Stomach smooth muscle (tissue), 2 donors: Measurements from ENCODE around the gene DNAJB6.

ENCODE experiments used
- H3K27ac ChIP-seq: one replicate; pipeline ENCODE4 v1.7.0; 2013; ENCODE audit warnings: mild to moderate bottlenecking, low read length, inconsistent platforms
- H3K27me3 ChIP-seq, 2 donors: one replicate each; pipeline ENCODE4 v1.7.0; 2013; ENCODE audit warnings: low read length in 2 of 2; ENCODE audit not compliant: insufficient read depth in 2 of 2, control insufficient read depth in 1 of 2
- H3K36me3 ChIP-seq, 2 donors: one replicate each; pipeline ENCODE4 v1.7.0; 2013; ENCODE audit warnings: low read length in 2 of 2; ENCODE audit not compliant: control insufficient read depth in 2 of 2, insufficient read depth in 2 of 2
- H3K4me1 ChIP-seq: one replicate; pipeline ENCODE4 v1.7.0; 2013; ENCODE audit warnings: low read length; ENCODE audit not compliant: control insufficient read depth, insufficient read depth
- H3K4me3 ChIP-seq, 2 donors: one replicate each; pipeline ENCODE4 v1.7.0; 2013; ENCODE audit warnings: low read length in 2 of 2
- H3K9ac ChIP-seq, 2 donors: one replicate each; pipeline ENCODE4 v1.7.0; 2013; ENCODE audit warnings: low read length in 2 of 2, mild to moderate bottlenecking in 1 of 2
- H3K9me3 ChIP-seq, 2 donors: one replicate each; pipeline ENCODE4 v1.7.0; 2013; ENCODE audit warnings: low read length in 2 of 2; ENCODE audit not compliant: control insufficient read depth in 2 of 2
- donor health status: healthy.
- donor health status: Pancreatic carcinoma.

The DNAJB6 gene

DNA sequence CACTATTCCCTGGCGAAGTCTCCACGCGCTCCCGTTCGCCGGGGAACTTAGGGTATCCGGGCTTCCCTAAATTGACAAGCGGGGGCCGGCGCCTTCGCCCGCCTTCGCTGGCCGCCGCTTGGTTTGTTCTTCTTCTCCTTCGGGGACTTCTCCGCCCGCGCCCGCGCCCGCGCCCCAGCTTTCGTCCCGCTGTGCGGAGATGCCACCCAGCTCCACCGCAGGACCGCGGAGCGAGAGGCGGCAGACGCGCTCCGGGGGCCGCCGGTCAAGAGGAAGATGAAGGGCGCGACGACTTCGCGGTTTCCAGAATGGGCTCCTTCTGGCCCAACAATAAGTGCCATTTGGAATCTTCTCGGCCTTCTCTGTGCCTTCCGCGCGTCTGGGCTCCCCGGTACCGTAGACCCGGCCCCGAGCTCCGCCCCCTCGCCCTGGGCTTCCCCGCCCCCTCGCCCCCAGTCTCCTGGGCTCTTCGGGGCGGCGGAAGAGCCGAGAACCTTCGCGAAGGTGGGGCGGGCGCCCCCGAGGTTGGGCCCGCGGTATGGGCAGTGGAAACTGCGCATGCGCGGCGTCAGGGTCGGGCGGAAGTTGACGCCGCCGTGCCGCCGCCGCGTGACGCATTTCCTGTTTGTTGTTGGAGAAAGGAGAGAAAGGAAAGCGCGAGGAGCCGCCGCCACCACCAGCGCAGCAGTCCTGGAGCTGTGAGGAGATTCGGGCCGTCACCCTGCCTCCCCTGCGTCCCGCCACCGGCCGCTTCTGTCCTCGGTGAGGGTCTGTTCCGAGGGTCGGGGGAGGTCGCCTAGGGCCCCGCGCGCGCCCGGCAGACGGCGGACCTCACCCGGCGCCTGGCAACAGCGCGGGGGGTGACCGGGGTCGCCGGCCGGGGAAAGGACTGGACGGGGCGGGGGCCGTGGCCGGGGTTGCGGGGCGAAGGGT lies at the start of gene DNAJB6:
Gene DNAJB6, plus strand, starts transcription at position 622 of the 933 bp plus-strand sequence. CDS start 21,569 bp downstream, outside the sequence.
- Histone ChIP-seq H3K4me3 (peak within 1 kb of the TSS; percentile 75 to 86), H3K27me3 (no peaks in the 10 kb centered on the region), H3K9ac (peak within 1 kb of the TSS; percentile 67 to 72), H3K4me1 (peaks cover 26% of the 10 kb centered on the region), H3K9me3 (no peaks in the 10 kb centered on the region), H3K36me3 (no peaks in the 10 kb centered on the region), H3K27ac (peak within 1 kb of the TSS; percentile 89)

GRCh38 chr7:157291404-157292080 lies 45.3 kb upstream of the DNAJB6 start:
- H3K27ac ChIP-seq, result no peak overlapping the region
- no peaks in the 10 kb centered on the region for H3K36me3 ChIP-seq
- H3K27me3 ChIP-seq, result peaks cover 0 to 3% of the 10 kb centered on the region in 2 donors
- no peak overlapping the region for H3K9ac ChIP-seq
- no peak overlapping the region for H3K4me3 ChIP-seq
- H3K4me1 ChIP-seq, result no peaks in the 10 kb centered on the region
- H3K9me3 ChIP-seq, result no peaks in the 10 kb centered on the region

DNA sequence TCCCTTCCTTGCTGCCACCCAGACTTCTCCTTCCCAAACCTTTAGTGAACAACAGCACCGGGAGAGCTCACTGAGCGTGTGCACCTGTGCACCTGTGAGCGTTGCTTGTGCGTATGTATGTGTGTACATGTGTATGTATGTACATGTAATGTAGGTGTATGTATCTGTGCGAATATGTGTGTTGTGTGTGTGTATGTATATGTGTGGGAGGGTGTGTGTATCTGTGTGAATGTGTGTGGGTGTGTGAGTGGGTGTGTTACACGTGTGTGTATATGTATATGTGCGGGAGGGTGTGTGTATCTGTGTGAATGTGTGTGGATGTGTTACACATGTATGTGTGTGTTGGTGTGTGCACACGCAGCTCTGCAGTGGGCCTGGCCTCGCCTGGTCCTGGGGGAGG lies 44.5 kb upstream of the DNAJB6 start:
- Histone ChIP-seq H3K4me1 (no peaks in the 10 kb centered on the region), H3K36me3 (no peaks in the 10 kb centered on the region), H3K9ac (no peak overlapping the region), H3K4me3 (no peak overlapping the region), H3K9me3 (no peaks in the 10 kb centered on the region), H3K27ac (no peak overlapping the region), H3K27me3 (peaks cover 0 to 3% of the 10 kb centered on the region in 2 donors)

GRCh38 chr7:157292770-157293412 lies 43.9 kb upstream of the DNAJB6 start:
- Histone ChIP-seq H3K27ac (no peak overlapping the region), H3K4me1 (no peaks in the 10 kb centered on the region)

DNA sequence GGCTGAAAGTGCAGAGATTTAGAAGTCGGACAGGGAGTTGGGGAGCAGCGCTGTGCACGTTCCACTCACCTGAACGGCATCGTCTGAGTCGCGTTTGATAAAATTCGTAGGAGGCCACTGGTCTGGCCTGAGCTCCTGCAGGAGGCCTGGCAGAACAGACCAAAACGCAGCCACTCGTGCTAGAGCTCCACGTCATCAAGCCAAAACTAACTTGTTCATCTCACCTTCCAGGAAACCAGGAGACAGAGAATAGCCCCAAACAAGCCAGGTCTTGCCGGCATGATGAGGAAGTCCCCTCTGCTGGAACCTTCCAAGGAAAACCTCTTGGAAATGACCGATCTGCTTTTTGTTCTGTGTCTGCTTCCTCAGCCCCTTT lies 43.4 kb upstream of the DNAJB6 start:
- no peaks in the 10 kb centered on the region for H3K36me3 ChIP-seq
- H3K4me1 ChIP-seq, result no peaks in the 10 kb centered on the region
- H3K9ac ChIP-seq, result no peak overlapping the region
- H3K27me3 ChIP-seq, result peaks cover 0 to 3% of the 10 kb centered on the region in 2 donors
- H3K9me3 ChIP-seq, result no peaks in the 10 kb centered on the region
- H3K27ac ChIP-seq, result no peak overlapping the region
- no peak overlapping the region for H3K4me3 ChIP-seq

More at GRCh38 chr7:157292770-157293412, 43.9 kb upstream of the DNAJB6 start:
- Histone ChIP-seq H3K4me3 (no peak overlapping the region), H3K9ac (no peak overlapping the region), H3K36me3 (no peaks in the 10 kb centered on the region), H3K9me3 (no peaks in the 10 kb centered on the region), H3K27me3 (peaks cover 0 to 3% of the 10 kb centered on the region in 2 donors)

DNA sequence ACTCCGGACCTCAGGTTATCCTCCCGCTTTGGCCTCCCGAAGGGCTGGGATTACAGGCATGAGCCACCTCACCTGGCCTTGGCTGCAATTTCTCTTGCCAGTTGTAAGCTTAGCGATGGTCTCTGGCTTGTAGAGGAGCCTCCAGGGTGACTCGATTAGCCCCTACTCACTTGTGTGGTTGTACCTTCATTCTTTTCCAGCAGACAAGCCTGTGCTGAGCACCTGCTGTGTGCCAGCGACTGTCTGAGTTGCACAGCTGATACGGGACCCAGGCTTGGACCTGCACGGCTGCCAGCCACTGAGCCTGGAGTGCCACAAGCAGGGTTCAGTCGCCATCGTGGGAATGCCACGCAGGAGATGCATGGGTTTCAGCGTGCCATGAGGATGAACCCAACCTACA lies 42.0 kb upstream of the DNAJB6 start:
- Histone ChIP-seq H3K27ac (no peak overlapping the region), H3K9me3 (no peaks in the 10 kb centered on the region), H3K4me1 (no peaks in the 10 kb centered on the region), H3K4me3 (no peak overlapping the region), H3K27me3 (peaks cover 0 to 3% of the 10 kb centered on the region in 2 donors), H3K9ac (no peak overlapping the region), H3K36me3 (no peaks in the 10 kb centered on the region)

DNA sequence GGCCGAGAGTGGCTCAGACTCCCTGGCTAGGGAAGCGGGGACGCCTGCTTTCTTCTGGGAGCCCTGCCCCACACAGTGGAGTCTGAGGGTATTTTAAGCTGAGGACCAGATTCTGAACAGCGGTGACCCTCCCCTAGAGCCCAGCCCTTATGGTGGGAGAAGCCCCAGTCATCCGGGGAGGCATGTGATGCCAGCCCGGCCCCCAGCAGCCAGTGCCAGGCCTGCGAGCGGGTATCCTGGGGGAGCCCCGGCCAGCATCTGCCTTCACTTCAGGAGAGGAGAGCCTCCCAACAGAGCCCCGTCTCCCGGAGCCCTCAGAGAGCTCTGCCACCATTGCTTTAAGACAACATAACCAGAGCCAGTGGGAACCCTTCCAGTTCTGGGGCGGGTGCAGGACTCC lies 41.5 kb upstream of the DNAJB6 start:
- H3K27ac ChIP-seq, result no peak overlapping the region
- no peaks in the 10 kb centered on the region for H3K36me3 ChIP-seq
- H3K4me3 ChIP-seq, result no peak overlapping the region
- H3K4me1 ChIP-seq, result no peaks in the 10 kb centered on the region
- no peaks in the 10 kb centered on the region for H3K9me3 ChIP-seq
- peaks cover 3% of the 10 kb centered on the region in 2 donors for H3K27me3 ChIP-seq
- no peak overlapping the region for H3K9ac ChIP-seq

DNA sequence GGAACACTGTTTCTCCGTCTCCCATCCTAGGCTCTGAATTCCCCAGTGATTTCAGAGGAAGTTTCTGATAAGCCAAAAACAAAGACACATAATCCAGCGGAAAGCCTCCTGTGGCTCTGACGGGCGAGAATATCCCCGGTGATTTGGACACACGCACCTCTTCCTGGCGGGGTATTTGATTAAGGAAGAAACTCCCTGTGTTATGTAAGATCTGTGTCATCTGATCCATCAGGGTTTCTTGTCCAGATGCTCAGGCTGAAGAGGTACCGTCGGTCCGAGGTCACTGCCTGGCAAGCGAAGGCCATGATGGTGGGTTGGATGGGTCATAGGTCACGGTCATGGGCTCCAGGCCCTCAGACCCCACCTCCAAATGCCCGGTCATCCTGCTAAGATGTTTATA lies 39.6 kb upstream of the DNAJB6 start:
- H3K27me3 ChIP-seq, result peaks cover 3% of the 10 kb centered on the region in 2 donors
- H3K4me1 ChIP-seq, result no peaks in the 10 kb centered on the region
- H3K36me3 ChIP-seq, result no peaks in the 10 kb centered on the region
- no peaks in the 10 kb centered on the region for H3K9me3 ChIP-seq
- H3K9ac ChIP-seq, result no peak overlapping the region
- no peak overlapping the region for H3K4me3 ChIP-seq
- H3K27ac ChIP-seq, result no peak overlapping the region

- H3K36me3 ChIP-seq, result no peaks in the 10 kb centered on the region
- H3K4me1 ChIP-seq, result no peaks in the 10 kb centered on the region
- no peak overlapping the region for H3K4me3 ChIP-seq
- H3K27me3 ChIP-seq, result peaks cover 3% of the 10 kb centered on the region in 2 donors
- no peaks in the 10 kb centered on the region for H3K9me3 ChIP-seq
- H3K27ac ChIP-seq, result no peak overlapping the region
- no peak overlapping the region for H3K9ac ChIP-seq
These were observed 37.5 kb upstream of the DNAJB6 start for GRCh38 chr7:157299317-157299612.

DNA sequence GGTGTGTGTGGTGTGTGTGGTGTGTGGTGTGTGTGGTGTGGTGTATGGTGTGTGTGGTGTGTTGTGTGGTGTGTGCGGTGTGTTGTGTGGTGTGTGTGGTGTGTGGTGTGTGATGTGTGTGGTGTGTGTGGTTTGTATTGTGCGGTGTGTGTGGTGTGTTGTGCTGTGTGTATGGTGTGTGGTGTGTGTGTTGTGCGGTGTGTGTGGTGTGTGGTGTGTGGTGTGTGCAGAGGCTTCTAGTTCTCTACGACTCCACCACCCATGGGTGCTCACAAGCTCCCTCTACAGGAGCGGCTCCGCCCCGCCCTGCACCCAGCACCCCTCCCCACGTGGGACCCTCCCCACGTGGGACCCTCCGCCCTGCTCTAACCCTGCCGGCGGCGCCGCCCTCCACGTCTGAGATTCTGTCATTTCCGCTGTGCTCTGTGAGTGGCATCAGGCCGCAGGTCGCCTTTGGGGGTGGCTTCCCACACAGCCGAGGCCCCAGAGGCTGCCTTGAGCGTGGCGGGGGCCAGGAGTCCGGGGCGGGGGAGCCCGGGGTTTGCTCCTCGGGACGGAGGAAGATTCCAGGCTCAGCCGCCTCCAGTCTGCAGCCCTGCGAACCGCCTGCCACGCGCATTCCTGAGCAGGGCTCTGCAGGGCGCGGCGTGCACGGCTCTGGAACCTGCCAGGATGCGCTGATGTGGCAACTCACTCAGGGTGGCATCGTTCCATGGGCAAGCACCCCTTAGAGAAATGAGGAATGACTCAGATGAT lies 37.0 kb upstream of the DNAJB6 start:
- Histone ChIP-seq H3K27ac (no peak overlapping the region), H3K27me3 (peaks cover 1 to 3% of the 10 kb centered on the region in 2 donors), H3K9me3 (no peaks in the 10 kb centered on the region), H3K4me3 (no peak overlapping the region), H3K4me1 (no peaks in the 10 kb centered on the region), H3K36me3 (no peaks in the 10 kb centered on the region), H3K9ac (no peak overlapping the region)
